K562 (cell line): Measurements from ENCODE around the gene DACT3. TPM values are rescaled to one million over a fixed set of nuclear protein-coding genes. Genes with fewer than 3 reads are reported as not detected.

Experiments used
- ATAC-seq: fragments of 200-7000 bp; cut with Tn5 transposase; 3 replicates; pipeline ENCODE4 v1.9.1; 2020; ENCODE audit warnings: moderate library complexity
- BruUV-seq: library from RNA; stranded (reverse); fragments of 400-500 nt; replicated peaks from 2 replicates; lab custom pipeline; 2021; lab: Mats Ljungman, UMichigan
- CTCF ChIA-PET: fragments of 300-600 bp; formaldehyde crosslinking; extraction: SDS; loops from one replicate; lab custom pipeline; 2021; ENCODE audit warnings: low intra/inter-chr PET ratio; lab: Yijun Ruan, JAX
- POLR2A ChIA-PET: fragments of 300-600, 350-650 bp; sonication (Branson Sonifier 250); formaldehyde crosslinking; extraction: SDS; loops from one replicate; lab custom pipeline; 2021; ENCODE audit warnings: antibody characterized with exemption, inconsistent platforms; lab: Yijun Ruan, JAX
- DNase-seq, 4 experiments: peaks; one replicate each; pipeline versions ENCODE4 v3.0.0 to v3.0.0-alpha.2; 2011 to 2018; ENCODE audit warnings: low spot score in 3 of 4, mixed read lengths in 3 of 4; ENCODE audit errors: extremely low read depth in 1 of 4
- FAIRE-seq: peaks from 2 replicates; lab custom pipeline; 2011; peaks lifted over from hg19 to GRCh38; lab: Jason Lieb, UNC
- H2AFZ ChIP-seq: 2 replicates; pipeline ENCODE4 v1.6.0; 2011; ENCODE audit warnings: low read depth, low read length, control low read depth, inconsistent platforms
- H3K27ac ChIP-seq: fragments of 200-600 bp; 3 replicates; pipeline ENCODE4 v1.8.0; 2011; ENCODE audit warnings: low read depth, mild to moderate bottlenecking, control low read depth, inconsistent platforms, low read length, moderate library complexity, mixed read lengths; ENCODE audit errors: extremely low read depth
- H3K27me3 ChIP-seq, 2 experiments: fragments of 300-600 bp in 1 of 2; 2 replicates in 1 of 2; 3 replicates in 1 of 2; pipeline versions ENCODE4 v1.6.0 to v1.8.0; 2011; ENCODE audit warnings: inconsistent platforms in 2 of 2, low read length in 2 of 2, mild to moderate bottlenecking in 1 of 2, mixed read lengths in 1 of 2, moderate library complexity in 1 of 2; ENCODE audit not compliant: control insufficient read depth in 2 of 2, insufficient read depth in 2 of 2
- H3K36me3 ChIP-seq: fragments of 300-600 bp; 3 replicates; pipeline ENCODE4 v1.8.0; 2011; ENCODE audit warnings: mild to moderate bottlenecking, low read length, inconsistent platforms; ENCODE audit not compliant: control insufficient read depth, insufficient read depth
- H3K4me1 ChIP-seq, 2 experiments: fragments of 200-600 bp in 1 of 2; replicated peaks in 1 of 2; 2 replicates in 1 of 2; 3 replicates in 1 of 2; pipeline versions ENCODE4 v1.5.1 to v1.8.0; 2011; ENCODE audit warnings: inconsistent platforms in 2 of 2, low read length in 2 of 2, mild to moderate bottlenecking in 1 of 2, mixed read lengths in 1 of 2, moderate library complexity in 1 of 2; ENCODE audit not compliant: control insufficient read depth in 2 of 2, insufficient read depth in 2 of 2
- H3K4me2 ChIP-seq: 2 replicates; pipeline ENCODE4 v1.6.1; 2011; ENCODE audit warnings: low read length, control low read depth, inconsistent platforms, mixed read lengths; ENCODE audit not compliant: insufficient read depth
- H3K4me3 ChIP-seq: fragments of 200-600 bp; sonication (generic), shearing (Covaris generic); 2 replicates; pipeline ENCODE4 v1.5.1; 2016; ENCODE audit warnings: control low read depth, inconsistent platforms
- H3K79me2 ChIP-seq: fragments of 200-600 bp; 3 replicates; pipeline ENCODE4 v1.8.0; 2011; ENCODE audit warnings: low read length, inconsistent platforms; ENCODE audit not compliant: control insufficient read depth, insufficient read depth
- H3K9ac ChIP-seq, 2 experiments: 2 replicates each; pipeline versions ENCODE4 v1.6.0 to v1.6.1; 2011; ENCODE audit warnings: low read depth in 2 of 2, low read length in 2 of 2, control low read depth in 1 of 2, inconsistent platforms in 1 of 2, mild to moderate bottlenecking in 1 of 2, mixed read lengths in 1 of 2; ENCODE audit not compliant: insufficient read depth in 1 of 2
- H3K9me1 ChIP-seq: one replicate; pipeline ENCODE4 v1.6.0; 2011; ENCODE audit warnings: inconsistent platforms, mild to moderate bottlenecking, low read length, moderate library complexity; ENCODE audit not compliant: control insufficient read depth, insufficient read depth
- H3K9me3 ChIP-seq: replicated peaks from 2 replicates; pipeline ENCODE4 v1.5.1; 2011; ENCODE audit warnings: low read depth, low read length, inconsistent platforms; ENCODE audit not compliant: control insufficient read depth, insufficient read depth
- H4K20me1 ChIP-seq: replicated peaks from 2 replicates; pipeline ENCODE4 v1.6.1; 2011; ENCODE audit warnings: low read length, inconsistent platforms, mixed read lengths; ENCODE audit not compliant: control insufficient read depth, insufficient read depth
- CEBPB ChIP-seq: fragments of 450-650 bp; IDR thresholded peaks from 2 replicates; pipeline ENCODE4 v1.6.1; 2016; ENCODE audit warnings: missing genetic modification characterization, missing compliant biosample characterization
- RBM25 ChIP-seq: fragments of 200-400 bp; formaldehyde crosslinking; IDR thresholded peaks from 2 replicates; pipeline ENCODE4 v1.6.1; 2018; ENCODE audit warnings: low read length, low read depth, moderate library complexity; ENCODE audit not compliant: severe bottlenecking
- ZNF121 ChIP-seq: sonication (generic); formaldehyde crosslinking; conservative IDR thresholded peaks from 2 replicates; pipeline ENCODE4 v1.8.0; 2022; ENCODE audit warnings: missing genetic modification reagents
- ZNF644 ChIP-seq: fragments of 200-800 bp; sonication (Bioruptor generic); IDR thresholded peaks from 2 replicates; pipeline ENCODE4 v1.6.1; 2016; ENCODE audit warnings: low read depth, missing genetic modification characterization, missing compliant biosample characterization
- WGBS: fragments of 100-300 bp; shearing (Covaris generic); methylation state at CpG from one replicate; pipeline ENCODE4 v1.1.6; 2016; ENCODE audit warnings: low coverage, mixed read lengths; ENCODE audit not compliant: insufficient coverage; ENCODE audit errors: missing lambda C conversion rate; 5-methylcytosine and 5-hydroxymethylcytosine counted together
- in situ Hi-C: fragments of 300-500 bp; cut with MboI; formaldehyde crosslinking; loops from 4 replicates; pipeline ENCODE4 v1.15.0; 2018; ENCODE audit warnings: inconsistent platforms, mixed read lengths
- intact Hi-C: fragments of 100-400 bp; cut with micrococcal nuclease; formaldehyde crosslinking; loops from 2 replicates; pipeline ENCODE4 v1.14.2; 2022
- polyA plus RNA-seq, 8 experiments: library from polyadenylated mRNA; depleted of rRNA in 4 of 8; stranded (reverse) in 5 of 8; unstranded in 3 of 8; fragments of >200 nt; fragmentation: Nextera tagmentation in 2 of 8; fragmentation: Illumina TruSeq in 1 of 8; extraction: Ambion mirVana in 2 of 8; extraction: Trizol in 1 of 8; gene quantifications; 2 replicates each; pipeline versions ENCODE4 v1.2.1 to v1.2.3, GENCODE V29; 2011 to 2014; ENCODE audit warnings: inconsistent platforms in 1 of 8, missing spikeins in 1 of 8
- total RNA-seq, 7 experiments: library from RNA; depleted of rRNA in 6 of 7; stranded (reverse); fragments of >200 nt in 6 of 7; fragmentation: Illumina TruSeq in 2 of 7; extraction: Trizol in 2 of 7; gene quantifications; 2 replicates each; pipeline versions ENCODE4 v1.2.1 to v1.2.3, GENCODE V29; 2011 to 2021; ENCODE audit warnings: low replicate concordance in 1 of 7
- TF ChIP-seq, protein P1 (sequence below), 2 experiments: fragments of 450-650 bp in 1 of 2; sonication (generic) in 1 of 2; formaldehyde crosslinking in 1 of 2; IDR thresholded peaks in 1 of 2; conservative IDR thresholded peaks in 1 of 2; 2 replicates each; pipeline versions ENCODE4 v1.6.1 to v1.8.1; 2016 to 2023; ENCODE audit warnings: mild to moderate bottlenecking in 2 of 2, moderate library complexity in 2 of 2, inconsistent platforms in 1 of 2, missing genetic modification reagents in 1 of 2

DACT3 gene
- total and polyA plus RNA-seq, 9 of the 15 experiments (the other 6 are each of a cell fraction or from before 2014, with no cell fraction given): 0.67 to 6.5 (median 3.5) TPM

- H3K27me3 ChIP-seq: no peaks in the 10 kb centered on the region
- TF ChIP-seq RBM25 (peak; percentile 24), ZNF644 (no peak), CEBPB (tag) (peak; percentile 69), ZNF121 (CRISPR knock-in tag) (peak; percentile 73)
- TF ChIP-seq, protein P1, sequence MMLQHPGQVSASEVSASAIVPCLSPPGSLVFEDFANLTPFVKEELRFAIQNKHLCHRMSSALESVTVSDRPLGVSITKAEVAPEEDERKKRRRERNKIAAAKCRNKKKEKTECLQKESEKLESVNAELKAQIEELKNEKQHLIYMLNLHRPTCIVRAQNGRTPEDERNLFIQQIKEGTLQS (IDR thresholded peaks at IDR 0.05): 0 out of 2 replicates have a peak, but pooled peaks have one; percentile 10
- TF ChIP-seq, protein P1 (CRISPR knock-in tag; conservative IDR thresholded peaks at IDR 0.05): no peak
- no peaks in the 10 kb centered on the region for H3K9me3 ChIP-seq
- H3K4me3 ChIP-seq: no peak overlapping the region
- FAIRE-seq: no peak
- H3K9ac ChIP-seq: no peak overlapping the region
- no peak for ATAC-seq
- intact Hi-C loops (no loop called here), in situ Hi-C loops (loop anchor here (5.0 kb wide), 1 partner anchor 136 kb away; no protein-coding TSS in a partner anchor)
- ChIA-PET POLR2A (no interaction called here), CTCF (no interaction called here)
- no peaks in the 10 kb centered on the region for H4K20me1 ChIP-seq
- no peaks in the 10 kb centered on the region for H3K79me2 ChIP-seq
- H3K9me1 ChIP-seq: no peaks in the 10 kb centered on the region
- no TSS peak for BruUV-seq
- no peak overlapping the region for H2AFZ ChIP-seq
- no peak for DNase-seq
- 58% methylated on average over 3 of the region's 3 CpGs for WGBS
- H3K4me2 ChIP-seq: no peak overlapping the region
- H3K27ac ChIP-seq: no peak overlapping the region
- H3K36me3 ChIP-seq: peaks cover 6% of the 10 kb centered on the region; the same call in 1 of the 3 replicates
- peaks cover 0 to 4% of the 10 kb centered on the region in 2 experiments; a peak in 2 of 5 replicates for H3K4me1 ChIP-seq
Measured at GRCh38 chr19:46668662-46669061, 7.7 kb upstream of the DACT3 start.
